ENCODE measurements around the gene FRMD1.

Gene FRMD1

GRCh38 chr6:168033791-168034190 is 45.2 kb downstream of the FRMD1 start (continued):
- no peak for TF ChIP-seq HIC1 (tag by site-specific recombination; IDR thresholded peaks at IDR 0.05)
- no peak for TF ChIP-seq ZBTB26 (tag by site-specific recombination; optimal IDR thresholded peaks at IDR 0.05)
- TF ChIP-seq GLI4 (tag by site-specific recombination; IDR thresholded peaks at IDR 0.05): no peak

- Histone ChIP-seq H3K27ac (ENCODE audit: extremely low read depth, low read depth, low read length) (no peak overlapping the region; the same call in 1 of the 2 replicates), H3K4me3 (ENCODE audit: low read depth, low read length) (no peak overlapping the region), H3K9me3 (ENCODE audit: control insufficient read depth, insufficient read depth, low read depth, low read length) (no peaks in the 10 kb centered on the region), H3K4me1 (ENCODE audit: control insufficient read depth, insufficient read depth, low read length) (peaks cover 8% of the 10 kb centered on the region), H3K36me3 (ENCODE audit: control insufficient read depth in 2 of 2, insufficient read depth in 1 of 2, low read length in 2 of 2) (no peaks in the 10 kb centered on the region)
- TF ChIP-seq PRDM4 (tag by site-specific recombination; IDR thresholded peaks at IDR 0.05): peak; percentile 46; the same call in 1 of the 2 replicates
- no peak for TF ChIP-seq ZNF211 (tag by site-specific recombination; IDR thresholded peaks at IDR 0.05; ENCODE audit: low read depth)
- TF ChIP-seq ZBTB17 (tag by site-specific recombination; IDR thresholded peaks at IDR 0.05): peak; percentile 64
- TF ChIP-seq TRIM28 (IDR thresholded peaks at IDR 0.05; ENCODE audit: borderline replicate concordance, low read length): 0 out of 2 replicates have a peak, but pooled peaks have one; percentile 22
- POLR2A ChIA-PET: no interaction called here
- CTCF ChIA-PET: interaction anchor here (0.6 kb wide), 2 partner anchors 318 to 387 kb away, joined by 3 read pairs; no protein-coding TSS in a partner anchor
Observed at GRCh38 chr6:168032005-168032760, 46.8 kb downstream of the FRMD1 start.

GRCh38 chr6:168031411-168031971 is 47.5 kb downstream of the FRMD1 start:
- H3K27ac ChIP-seq (ENCODE audit: extremely low read depth, low read depth, low read length): no peak overlapping the region
- no peaks in the 10 kb centered on the region for H3K36me3 ChIP-seq (ENCODE audit: control insufficient read depth in 2 of 2, insufficient read depth in 1 of 2, low read length in 2 of 2)
- H3K4me3 ChIP-seq (ENCODE audit: low read depth, low read length): no peak overlapping the region
- H3K4me1 ChIP-seq (ENCODE audit: control insufficient read depth, insufficient read depth, low read length): peaks cover 8% of the 10 kb centered on the region
- CTCF ChIA-PET: interaction anchor here (0.6 kb wide), 2 partner anchors 319 to 387 kb away, joined by 3 read pairs; no protein-coding TSS in a partner anchor
- POLR2A ChIA-PET: no interaction called here
- TF ChIP-seq ZNF302 (tag by site-specific recombination; IDR thresholded peaks at IDR 0.05; ENCODE audit: low read depth): no peak
- no peak for TF ChIP-seq ZNF239 (tag by site-specific recombination; IDR thresholded peaks at IDR 0.05)
- no peak for TF ChIP-seq KLF7 (tag by site-specific recombination; IDR thresholded peaks at IDR 0.05; ENCODE audit: borderline replicate concordance)
- no peak for TF ChIP-seq MEIS1 (CRISPR knock-in tag; IDR thresholded peaks at IDR 0.05; ENCODE audit: borderline replicate concordance)
- TF ChIP-seq ZNF830 (tag by site-specific recombination; IDR thresholded peaks at IDR 0.05; ENCODE audit: low read depth): no peak
- TF ChIP-seq ZNF394 (tag by site-specific recombination; IDR thresholded peaks at IDR 0.05; ENCODE audit: borderline replicate concordance): no peak
- TF ChIP-seq ATF2 (tag by site-specific recombination; IDR thresholded peaks at IDR 0.05; ENCODE audit: low read depth): no peak
- no peak for TF ChIP-seq ZSCAN30 (tag by site-specific recombination; IDR thresholded peaks at IDR 0.05)
- TF ChIP-seq ZSCAN18 (tag by site-specific recombination; IDR thresholded peaks at IDR 0.05): no peak
- no peaks in the 10 kb centered on the region for H3K9me3 ChIP-seq (ENCODE audit: control insufficient read depth, insufficient read depth, low read depth, low read length)
